Stimulated activated CD4-positive, alpha-beta T cell treated with anti-CD3 and anti-CD28 coated beads, Interleukin-12 subunit alpha, Interleukin-12 subunit beta, amount 100 ng/mL, for 4 hours (primary cell): ENCODE data around the gene KPNA4.
A peak's percentile ranks its signal among the peaks of the same experiment; 100 is the strongest.
"Not testable (repeated sequence)": the region's sequence is repeated elsewhere in the genome, so short reads cannot be mapped to it uniquely, and the experiment has no call there.

Experiments used
- DNase-seq: peaks from one replicate; pipeline ENCODE4 v3.0.0-alpha.2; 2020

Gene KPNA4

DNA sequence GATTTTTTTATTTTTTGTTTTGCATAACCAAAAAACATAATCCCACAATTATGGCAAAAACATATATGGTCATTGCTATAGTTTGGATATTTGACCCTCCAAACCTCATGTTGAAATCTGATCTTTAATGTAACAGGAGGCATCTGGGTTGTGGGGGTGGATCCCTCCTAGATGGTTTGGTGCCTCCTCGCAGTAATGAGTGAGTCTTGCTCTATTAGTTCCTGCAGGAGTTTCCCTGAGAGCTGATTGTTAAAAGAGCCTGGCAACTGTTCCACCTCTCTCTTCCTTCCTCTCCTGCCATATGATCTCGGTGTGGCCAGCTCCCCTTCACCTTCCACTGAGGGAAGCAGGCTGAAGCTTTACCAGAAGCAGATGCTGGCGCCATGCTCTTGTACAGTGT, 82.6 kb downstream of the KPNA4 start:
- no peak for DNase-seq

DNA sequence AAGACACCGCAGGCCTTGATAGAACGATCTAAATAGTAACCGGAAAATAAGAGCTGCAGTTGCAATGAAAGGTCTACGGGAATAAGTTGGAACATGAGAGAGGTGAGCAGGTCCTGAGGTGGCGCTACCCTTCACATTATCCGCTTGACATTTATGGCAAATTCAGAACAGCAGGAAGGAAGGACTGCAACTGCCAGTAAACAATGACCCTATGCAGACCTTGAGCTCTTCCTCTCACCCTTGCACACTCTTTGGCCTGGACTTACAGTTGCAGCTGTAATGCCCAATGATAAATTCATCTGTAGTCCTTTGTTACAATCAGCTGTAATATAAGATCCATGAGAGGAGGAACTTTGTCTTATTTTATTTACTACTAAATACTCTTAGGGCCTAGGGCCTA, 83.5 kb downstream of the KPNA4 start:
- DNase-seq: no peak

DNA sequence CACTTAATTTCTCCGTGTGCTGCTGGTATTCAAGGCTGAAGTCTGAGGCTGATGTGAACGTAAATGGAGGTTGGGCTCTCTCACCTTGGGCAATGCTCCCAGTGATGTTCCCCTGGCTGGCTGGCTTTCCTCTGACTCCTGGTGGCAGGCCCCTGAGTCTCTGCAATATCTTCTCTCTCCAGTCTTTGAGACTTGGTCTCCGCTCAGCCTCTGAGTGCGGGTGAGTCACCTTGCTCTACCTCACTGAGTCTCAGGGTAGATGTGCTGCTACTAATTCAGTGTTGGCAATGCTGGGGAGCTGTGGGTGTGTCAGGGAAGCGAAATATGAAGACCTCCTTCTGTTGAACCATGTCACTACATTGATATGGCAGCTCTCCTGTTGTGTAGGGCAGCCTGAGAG, 84.4 kb downstream of the KPNA4 start:
- DNase-seq: no peak

DNA sequence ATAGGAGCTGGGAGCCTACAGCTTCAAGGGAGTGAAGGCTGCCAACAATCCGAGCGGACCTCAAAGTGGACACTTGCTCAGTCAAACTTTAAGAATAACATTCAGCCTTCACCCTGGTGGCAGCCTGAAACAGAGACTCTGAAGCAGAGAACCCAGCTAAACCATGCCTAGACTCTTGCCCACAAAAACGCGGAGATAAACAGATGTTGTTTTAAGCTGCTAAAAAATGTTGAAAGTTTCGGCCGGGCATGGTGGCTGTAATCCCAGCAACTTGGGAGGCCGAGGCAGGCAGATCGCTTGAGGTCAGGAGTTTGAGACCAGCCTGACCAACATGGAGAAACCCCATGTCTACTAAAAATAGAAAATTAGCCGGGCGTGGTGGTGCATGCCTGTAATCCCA, 86.0 kb downstream of the KPNA4 start:
- no peak for DNase-seq

DNA sequence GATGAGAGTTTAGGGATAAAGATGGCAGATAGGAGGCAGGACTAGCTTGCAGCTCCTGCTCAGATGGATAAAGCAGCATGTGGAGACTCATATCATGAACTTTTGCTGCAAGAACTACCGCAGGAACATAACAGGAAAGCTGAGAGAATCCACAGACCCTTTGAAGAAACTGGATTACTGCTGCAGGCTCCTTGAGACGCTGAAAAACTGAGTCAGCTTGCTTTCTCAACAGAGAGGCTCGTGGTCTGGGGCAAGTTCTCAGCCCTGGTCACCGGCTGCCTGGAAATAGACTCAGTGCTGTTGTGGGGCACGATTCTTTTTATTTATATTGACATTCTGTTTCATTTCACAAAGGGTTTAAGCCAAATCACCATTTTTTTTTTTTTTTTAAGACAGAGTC, 87.0 kb downstream of the KPNA4 start:
- no peak for DNase-seq

DNA sequence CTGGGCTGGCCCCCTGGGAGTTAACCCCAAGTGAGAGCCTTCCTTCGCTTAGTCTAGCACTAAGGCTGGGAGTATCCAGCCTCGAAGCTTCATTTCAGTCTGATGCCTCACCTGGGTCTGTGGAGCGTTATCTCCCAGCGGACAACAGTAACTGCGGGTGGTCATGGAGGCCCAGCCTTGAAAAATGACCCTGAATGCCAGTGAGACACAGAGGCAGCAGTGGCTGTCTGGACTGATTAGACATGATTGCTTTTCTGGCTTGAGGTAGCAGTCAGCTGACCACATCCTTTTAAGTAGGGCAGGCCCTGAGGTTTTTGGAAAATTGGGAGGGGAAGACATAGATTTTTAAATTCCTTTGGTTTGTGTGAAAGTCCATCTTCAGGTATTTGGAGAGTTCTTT, 87.6 kb downstream of the KPNA4 start:
- DNase-seq: no peak

DNA sequence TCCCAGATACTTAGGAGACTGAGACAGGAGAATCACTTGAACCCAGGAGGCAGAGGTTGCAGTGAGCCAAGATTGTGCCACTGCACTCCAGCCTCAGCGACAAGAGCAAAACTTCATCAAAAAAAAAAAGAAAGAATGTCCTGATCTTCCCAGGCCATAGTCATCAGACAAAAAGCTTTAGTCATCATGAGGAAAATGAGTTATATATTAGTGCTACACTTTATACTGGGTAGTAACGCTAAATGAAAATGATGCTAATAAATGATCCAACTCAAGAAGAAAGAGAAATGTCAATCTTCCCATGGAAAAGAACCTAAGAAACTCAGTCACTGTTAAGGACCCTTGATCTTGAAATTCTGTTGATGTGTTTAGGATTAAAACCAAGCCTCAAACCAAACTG, 89.5 kb downstream of the KPNA4 start:
- DNase-seq: no peak

DNA sequence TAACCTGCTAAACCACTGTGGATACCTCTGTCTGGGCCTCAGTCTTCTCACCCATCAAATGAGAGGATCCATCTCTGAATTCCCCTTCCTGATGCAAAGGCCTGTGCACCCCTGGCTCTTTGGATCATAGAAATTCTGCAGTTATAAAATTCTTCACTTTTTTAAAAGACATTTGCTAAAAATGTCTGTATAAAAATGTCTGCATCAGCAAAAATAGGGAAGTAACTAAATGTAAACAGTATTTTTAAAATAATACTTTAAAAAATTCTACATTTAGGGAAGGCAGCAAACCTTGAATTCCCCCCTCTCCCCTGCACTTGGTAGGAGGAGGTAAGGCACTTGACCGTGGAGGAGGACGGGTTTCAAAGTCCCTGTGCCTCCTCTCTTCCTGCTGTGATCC, 90.2 kb downstream of the KPNA4 start:
- no peak for DNase-seq

DNA sequence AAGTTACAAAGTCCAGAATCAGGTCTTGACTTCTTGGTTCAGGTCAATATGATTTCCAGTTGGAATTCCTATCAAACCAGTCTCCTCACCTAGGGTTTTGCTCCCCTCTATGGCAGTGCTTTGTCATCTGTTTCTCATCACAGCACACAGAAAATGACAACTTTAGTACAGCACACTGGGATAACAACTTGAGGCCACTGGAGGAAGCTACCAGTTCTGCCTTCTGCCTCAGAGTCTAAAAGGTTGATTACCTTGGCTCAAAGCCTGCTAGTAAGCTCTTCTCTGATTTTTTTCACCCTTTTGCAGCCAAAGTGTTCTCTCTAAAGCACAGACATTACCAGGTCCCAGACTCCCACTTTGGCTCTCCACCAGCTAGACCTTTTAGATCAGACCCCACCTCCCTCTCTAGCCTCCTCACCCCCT, 90.9 kb downstream of the KPNA4 start:
- no peak for DNase-seq

DNA sequence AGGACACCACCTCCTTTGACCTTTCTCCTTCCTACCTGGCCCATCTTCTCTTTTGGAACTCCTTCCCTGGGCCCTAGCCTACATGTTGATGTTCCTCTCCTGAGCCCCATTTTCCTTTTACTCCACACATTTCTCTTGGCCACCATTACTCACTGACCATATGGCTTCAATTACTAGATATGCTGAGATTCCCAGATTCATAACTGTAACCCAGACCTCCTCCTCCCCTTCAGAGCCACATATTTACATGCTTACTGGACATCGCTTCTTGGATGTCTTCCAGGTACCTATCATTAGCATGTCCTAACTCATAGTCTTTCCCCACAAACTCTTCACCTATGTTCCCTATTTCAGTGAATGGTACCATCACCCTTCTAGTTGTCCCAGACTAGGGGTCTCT, 91.4 kb downstream of the KPNA4 start:
- no peak for DNase-seq

DNA sequence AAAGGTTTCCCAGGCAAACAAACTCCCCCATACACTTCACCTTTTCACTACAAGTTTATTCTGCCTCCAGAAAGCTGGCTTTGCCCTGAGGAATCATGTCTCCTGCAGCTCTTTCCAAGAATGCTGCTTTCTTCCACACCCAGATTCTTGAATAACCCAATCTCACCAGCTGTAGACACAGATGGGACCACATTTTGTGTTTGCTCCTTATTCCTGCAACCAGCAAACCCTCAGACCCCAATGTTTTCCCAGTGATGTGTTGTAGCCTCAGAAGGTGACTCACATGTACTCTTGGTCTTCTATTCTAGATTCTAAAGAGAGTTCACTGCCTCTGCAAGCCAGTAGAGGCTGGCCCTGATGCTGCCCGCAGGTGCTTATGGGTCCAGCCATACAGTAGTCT, 92.2 kb downstream of the KPNA4 start:
- no peak for DNase-seq

DNA sequence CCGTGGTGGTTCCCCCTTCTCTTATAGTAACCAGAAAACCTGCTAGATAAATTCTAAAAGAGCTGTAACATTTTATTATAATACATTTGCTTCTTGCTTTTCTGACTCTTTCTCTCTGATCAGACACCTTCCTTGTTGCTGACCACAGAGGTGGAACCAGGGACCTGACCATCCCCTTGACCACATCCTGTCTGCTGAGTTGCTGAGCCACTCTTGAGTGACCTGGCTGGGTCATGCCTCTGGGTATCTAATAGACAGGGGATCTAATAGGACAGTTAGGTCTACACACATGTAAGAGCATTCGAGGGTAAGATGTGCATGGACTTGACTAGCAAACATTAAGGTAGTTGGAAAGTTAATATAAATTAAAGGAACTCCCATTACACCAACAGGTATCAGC, 93.0 kb downstream of the KPNA4 start:
- no peak for DNase-seq

DNA sequence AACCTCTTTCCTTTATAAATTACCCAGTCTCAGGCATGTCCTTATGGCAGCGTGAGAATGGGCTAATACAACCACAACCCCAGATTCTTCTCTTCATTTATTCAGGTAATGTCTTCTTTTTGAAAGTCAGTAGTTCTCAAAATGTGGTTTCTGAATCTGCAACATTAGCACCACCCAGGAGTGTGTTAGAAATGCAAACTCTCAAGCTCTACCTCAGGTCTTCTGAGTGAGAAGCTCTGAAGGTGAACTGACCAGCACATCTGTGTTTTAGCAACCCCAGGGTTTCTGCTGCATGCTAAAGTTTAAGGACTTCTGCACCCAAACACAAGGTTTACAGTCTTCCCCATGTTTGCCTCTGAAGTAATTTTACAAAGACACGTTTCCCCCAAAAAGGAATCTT, 93.5 kb downstream of the KPNA4 start:
- no peak for DNase-seq

DNA sequence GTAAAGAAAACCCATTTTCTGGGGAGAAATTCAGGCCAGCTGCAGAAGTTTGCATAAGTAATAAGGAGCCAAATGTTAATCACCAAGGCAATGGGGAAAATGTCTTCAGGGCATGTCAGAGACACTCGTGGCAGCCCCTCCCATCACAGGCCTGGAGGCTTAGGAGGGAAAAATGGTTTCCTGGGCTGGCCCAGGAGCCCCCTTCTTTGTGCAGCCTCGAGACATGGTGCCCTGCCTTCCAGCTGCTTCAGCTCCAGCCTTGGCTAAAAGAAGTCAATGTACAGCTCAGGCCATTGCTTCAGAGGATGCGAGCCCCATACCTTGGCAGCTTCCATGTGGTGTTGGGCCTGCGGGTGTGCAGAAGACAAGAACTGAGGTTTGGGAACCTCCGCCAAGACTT, 95.2 kb downstream of the KPNA4 start:
- no peak for DNase-seq

DNA sequence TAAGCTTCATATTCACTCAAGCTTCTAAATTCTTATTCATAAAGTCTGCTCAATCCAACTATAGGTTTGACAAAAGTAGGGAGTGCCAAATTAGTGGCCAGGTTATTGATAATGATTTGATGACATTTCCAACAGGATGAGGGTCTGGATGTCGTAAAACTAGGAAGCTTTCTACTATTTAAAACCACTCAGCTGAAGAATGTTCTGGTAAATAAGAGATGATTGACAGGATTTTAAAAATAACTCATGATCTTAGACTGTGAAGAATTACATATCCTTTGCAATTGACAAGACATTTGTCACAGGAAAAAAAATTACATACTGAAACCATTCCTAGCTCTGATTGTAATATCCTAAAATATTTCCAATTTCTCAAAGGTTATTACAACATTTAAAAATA, 100.4 kb downstream of the KPNA4 start:
- no peak for DNase-seq

DNA sequence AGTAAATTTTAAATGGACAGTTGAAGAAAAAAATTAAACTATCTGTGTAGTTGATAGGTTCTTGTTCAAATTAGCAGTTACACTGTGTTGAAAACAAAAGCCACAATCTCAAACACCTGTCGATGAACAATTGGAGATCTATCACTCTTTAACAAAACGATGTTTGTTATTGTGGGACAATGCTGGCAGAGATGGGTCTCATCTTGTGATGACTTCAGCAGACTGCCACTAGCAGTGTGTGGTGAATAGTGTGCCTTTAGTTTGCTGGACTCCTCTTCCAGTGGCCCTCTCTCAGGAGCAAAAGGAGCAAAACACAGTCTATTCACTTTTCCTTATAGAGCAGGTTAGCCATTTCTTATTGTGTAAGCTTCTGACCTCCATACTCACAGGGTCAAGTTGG, 101.0 kb downstream of the KPNA4 start:
- no peak for DNase-seq

DNA sequence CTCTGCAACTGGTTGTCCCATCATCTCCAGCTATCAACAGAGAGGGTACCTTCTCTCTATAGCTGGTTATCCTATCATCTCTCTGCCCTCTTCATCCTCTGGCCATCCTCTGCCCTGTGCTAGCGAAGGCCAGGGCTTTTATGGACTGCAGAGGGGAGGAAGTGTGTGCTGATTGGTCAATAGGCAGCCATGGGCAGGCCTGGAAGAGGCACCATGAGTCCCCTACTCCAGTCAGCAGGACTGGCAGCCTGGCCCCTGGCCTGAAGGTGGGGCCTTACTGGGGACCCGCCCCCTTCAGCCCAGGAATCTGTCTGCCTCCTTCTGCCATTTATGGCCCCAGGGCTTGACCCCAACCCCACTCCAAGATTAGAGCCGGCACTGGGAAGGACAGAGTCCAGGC, 105.3 kb downstream of the KPNA4 start:
- DNase-seq: no peak

DNA sequence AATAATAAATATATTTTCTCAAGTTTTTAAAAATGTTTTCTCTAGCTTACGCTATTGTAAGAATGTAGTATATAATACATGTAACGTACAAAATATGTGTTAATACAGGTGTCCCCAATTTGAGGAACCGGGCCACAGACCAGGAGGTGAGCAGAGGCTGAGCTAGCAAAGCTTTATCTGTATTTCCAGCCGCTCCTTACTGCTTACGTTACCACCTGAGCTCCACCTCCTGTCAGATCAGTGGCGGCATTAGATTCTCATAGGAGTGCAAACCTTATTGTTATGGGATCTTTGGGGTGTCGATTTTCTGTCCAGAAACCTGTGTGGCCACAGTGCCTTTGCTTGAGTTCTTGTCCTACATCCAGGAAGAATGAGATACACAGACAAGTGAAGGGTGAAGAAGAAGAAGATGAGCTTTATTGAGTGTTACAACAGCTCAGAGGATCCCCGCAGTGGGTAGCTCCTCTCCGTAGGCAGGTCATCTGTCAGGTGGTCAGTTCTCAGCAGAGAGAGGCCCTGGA, 105.9 kb downstream of the KPNA4 start:
- no peak for DNase-seq

DNA sequence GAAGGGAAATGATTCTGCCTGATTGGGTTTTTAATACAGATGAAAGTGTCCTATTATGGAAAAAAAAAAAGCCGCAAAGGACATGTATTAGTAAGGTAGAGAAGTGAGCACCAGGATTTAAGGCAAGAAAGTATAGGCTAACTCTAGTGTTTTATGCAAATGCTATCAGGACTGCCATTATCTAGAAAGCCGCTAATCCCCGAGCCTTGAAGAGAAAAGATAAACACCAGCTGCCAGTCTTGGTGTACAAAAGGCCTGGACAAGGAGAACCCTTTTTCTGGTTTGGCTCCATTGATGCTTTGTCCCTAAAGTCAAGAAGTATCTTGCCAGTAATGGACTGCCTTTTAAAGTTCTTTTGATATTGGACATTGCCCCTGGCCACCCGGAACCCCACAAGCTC, 107.2 kb downstream of the KPNA4 start:
- no peak for DNase-seq

DNA sequence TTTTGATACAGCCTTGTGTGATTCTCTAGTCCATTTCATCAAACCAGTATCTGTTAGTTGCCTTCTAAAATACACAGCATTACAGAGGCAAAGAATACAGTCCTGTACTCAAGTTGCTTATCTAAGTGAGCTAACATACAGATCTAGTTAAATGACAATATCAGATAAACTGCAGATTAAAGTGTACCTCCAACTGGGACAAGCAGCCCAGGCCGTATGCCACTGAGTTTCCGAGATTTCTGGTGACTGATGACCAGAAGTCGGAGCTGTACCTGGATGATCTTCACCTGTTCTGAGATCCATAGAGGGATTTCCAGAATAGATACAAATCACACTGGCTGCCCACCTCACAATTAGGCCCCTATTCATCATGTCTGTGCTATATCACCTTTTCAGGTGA, 109.5 kb downstream of the KPNA4 start:
- DNase-seq: no peak

DNA sequence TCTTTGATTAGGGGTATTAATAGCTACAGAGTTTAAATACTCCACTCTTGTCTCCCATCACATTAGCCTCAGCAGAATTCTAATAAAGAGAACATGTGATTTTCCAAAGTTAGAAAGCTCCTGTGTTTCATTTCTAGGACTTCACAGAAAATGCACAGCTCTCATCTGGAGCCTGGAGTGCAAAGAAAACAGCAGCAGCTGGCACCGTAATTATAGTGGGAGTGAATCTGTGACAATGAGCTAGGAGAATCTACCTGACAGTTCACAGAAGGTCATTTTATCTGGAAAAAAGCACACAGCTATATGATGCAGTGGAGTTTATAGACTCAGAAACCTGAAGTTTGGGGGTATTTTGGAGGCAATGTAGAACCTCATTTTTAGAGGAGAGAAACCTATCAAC, 110.4 kb downstream of the KPNA4 start:
- no peak for DNase-seq

DNA sequence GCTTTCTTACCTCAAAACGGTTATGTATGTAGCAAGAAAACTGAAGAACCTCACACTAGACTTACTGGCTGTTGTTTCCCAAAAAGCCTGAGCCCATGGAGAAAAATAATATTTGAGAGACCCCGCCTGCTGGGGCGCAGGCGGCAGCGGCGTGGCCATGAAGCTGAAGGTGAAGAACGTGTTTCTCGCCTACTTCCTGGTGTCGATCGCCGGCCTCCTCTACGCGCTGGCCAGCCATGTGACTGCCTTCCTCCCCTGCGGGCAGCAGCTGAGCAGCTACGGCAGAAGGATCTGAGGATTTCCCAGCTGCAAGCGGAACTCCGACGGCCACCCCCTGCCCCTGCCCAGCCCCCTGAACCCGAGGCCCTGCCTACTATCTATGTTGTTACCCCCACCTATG, 113.1 kb downstream of the KPNA4 start:
- DNase-seq: not testable (repeated sequence)

DNA sequence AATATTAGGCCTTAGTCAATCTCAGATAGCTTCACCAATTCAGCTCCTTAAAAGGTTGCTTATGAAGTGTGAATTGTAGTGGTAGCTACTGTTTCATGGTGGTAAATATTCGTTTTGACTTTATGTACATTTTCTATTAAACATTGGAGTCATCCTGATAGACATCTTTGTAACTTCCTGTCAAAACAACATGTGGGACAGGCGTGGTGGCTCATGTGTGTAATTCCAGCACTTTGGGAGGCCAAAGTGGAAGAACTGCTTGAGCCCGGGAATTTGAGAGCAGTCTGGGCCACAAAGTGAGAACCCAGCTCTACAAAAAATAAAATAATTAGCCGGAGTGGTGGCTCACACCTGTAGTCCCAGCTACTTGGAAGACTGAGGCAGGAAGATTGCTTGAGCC, 113.8 kb downstream of the KPNA4 start:
- DNase-seq: no peak

DNA sequence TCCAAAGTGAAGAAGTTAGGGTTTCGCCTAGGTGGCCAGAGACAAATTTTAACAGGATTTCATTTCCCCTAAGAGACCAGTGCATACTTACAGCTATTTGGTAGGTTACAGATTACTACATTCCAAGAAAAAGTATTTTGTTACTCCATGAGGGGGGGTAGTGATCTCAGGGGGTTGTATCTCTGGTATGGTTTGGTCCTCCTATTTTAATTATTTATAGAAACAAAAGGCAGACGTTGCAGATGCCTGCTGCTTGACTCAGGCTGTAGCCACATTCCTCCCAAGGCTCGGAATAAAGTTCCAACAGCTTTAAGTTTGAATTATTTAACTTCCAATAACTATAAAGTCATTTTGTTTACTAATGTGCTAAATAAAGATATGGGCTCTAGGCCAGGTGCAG, 114.5 kb downstream of the KPNA4 start:
- no peak for DNase-seq

DNA sequence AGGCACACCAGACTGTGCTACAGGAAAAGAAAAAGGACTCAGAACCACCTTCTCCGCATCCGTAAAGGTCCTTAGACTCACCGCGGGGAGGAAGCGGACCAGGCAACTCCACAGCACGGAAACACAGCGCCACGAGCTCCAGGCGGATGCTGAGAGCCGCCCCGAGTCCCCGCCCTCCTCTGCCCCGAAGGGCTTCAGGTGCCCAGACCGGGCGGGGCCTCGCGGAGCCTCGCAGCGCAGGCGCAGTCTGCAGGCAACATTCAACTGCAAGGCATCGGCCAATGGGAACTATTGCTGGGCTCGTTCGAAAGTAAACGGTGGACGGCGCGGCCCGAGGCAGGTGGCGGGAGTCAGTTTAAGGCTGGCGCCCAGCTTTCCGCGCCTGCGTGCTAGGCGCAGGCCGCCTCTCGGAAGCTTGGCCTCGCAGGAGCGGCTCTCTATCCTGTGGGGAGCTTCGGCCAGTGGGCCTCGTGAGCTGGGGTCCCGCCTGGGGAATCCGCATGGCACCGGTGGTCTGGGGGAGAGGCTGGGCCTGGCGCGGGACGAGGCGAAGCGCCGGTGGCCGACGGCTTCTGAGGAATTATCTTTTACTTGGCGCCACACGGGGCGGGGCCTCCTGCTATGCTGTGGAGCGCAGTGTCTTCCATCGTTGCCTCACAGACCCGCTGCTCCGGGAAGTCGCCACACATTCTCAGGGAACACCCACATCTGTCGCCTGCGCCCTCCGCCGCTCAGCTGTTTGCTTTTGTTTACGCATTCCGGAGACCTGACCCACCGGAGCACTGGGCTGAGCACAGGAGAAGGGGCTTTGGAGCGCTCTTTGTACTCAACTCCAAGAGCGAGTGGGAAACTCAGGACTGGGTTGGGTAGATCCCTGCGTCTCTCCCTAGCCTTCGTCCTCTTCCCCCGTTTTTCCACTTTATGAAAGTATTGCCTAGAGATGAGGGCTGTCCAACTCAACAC, 115.5 kb downstream of the KPNA4 start, which contains the start of gene TRIM59:
TSS of gene TRIM59 (minus strand) at position 151 of the 963 bp plus-strand sequence. CDS start 10,603 bp downstream, outside the sequence.
- DNase-seq: peak; percentile 95
